Measurements from ENCODE around the gene WBP1.
"Not testable (repeated sequence)": the region's sequence is repeated elsewhere in the genome, so short reads cannot be mapped to it uniquely, and the experiment has no call there.

WBP1 gene

DNA sequence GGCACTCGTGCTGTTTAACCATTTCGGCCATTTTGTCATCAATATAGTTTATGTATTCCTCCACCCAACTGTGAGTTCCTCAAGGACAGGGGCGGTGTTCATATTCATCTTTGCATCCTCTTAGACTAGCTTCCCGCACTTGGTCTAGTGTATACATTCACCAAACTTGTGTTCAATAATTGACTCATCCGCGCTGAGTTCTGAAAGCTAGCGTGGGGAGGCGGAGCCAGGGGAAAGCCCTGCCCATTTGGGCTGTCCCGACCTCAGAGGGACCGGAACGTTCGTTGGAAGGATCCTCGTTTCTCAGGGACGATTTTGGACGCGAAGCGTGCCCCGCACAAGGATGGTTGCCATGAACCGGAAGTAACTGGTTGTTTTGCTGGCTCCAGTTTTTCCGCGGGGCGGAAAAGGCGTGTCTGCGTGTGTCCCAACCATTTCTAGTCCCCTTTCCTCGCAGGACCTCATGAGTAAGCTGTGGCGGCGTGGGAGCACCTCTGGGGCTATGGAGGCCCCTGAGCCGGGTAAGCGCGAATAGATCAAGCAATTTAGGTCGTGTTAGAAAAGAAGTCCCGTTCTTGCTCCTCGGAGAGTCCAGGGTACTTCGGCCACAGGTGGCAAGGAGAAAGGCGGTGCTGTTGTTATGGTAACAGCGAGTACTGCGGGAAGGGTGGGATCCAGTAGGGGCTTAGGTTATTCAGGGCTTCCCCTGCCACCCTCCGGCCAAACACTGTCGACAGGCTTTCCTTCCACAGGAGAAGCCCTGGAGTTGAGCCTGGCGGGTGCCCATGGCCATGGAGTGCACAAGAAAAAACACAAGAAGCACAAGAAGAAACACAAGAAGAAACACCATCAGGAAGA lies 3.4 kb upstream of the WBP1 start, which contains the start of gene INO80B:
TSS of gene INO80B (plus strand) at position 434 of the 858 bp plus-strand sequence. CDS start at position 464, 30 bp downstream.
- peak within 1 kb of the TSS in 1 of 2 donors; percentile 63 for H3K27ac ChIP-seq (ENCODE audit: low read depth in 2 of 2, low read length in 2 of 2)
- H3K9me3 ChIP-seq (ENCODE audit: control insufficient read depth in 2 of 2, low read length in 2 of 2): no peaks in the 10 kb centered on the region
- peaks cover 0 to 3% of the 10 kb centered on the region in 2 donors for H3K36me3 ChIP-seq (ENCODE audit: control insufficient read depth in 2 of 2, insufficient read depth in 2 of 2, low read length in 2 of 2)
- peaks cover 25 to 26% of the 10 kb centered on the region in 2 donors for H3K4me1 ChIP-seq (ENCODE audit: control insufficient read depth in 2 of 2, insufficient read depth in 2 of 2, low read length in 2 of 2)
- H3K4me3 ChIP-seq (ENCODE audit: low read length in 2 of 2): peak within 1 kb of the TSS; percentile 79 to 95
- H3K9ac ChIP-seq (ENCODE audit: low read depth in 1 of 2, low read length in 2 of 2): peak within 1 kb of the TSS; percentile 79 to 80
- H3K27me3 ChIP-seq (ENCODE audit: control insufficient read depth in 2 of 2, insufficient read depth in 2 of 2, low read length in 2 of 2): no peaks in the 10 kb centered on the region

DNA sequence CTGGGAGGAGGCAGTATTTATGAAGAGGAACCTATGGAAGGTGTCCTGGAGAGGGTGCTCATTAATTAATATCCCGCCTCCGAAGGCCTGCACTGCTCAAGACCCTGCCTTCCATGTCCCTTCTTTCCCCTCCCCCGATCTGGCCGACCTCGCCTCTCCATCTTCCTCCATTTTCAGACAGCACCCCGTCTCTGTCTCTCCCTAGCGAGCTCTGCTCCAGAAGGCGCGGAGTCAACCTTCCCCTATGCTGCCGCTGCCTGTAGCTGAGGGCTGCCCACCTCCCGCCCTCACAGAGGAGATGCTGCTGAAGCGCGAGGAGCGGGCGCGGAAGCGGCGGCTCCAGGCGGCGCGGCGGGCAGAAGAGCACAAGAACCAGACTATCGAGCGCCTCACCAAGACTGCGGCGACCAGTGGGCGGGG lies 1.1 kb upstream of the WBP1 start:
- H3K36me3 ChIP-seq (ENCODE audit: control insufficient read depth in 2 of 2, insufficient read depth in 2 of 2, low read length in 2 of 2): peaks cover 8 to 11% of the 10 kb centered on the region in 2 donors
- H3K4me1 ChIP-seq (ENCODE audit: control insufficient read depth in 2 of 2, insufficient read depth in 2 of 2, low read length in 2 of 2): peaks cover 25 to 26% of the 10 kb centered on the region in 2 donors
- H3K27ac ChIP-seq (ENCODE audit: low read depth in 2 of 2, low read length in 2 of 2): peak overlapping the region; percentile 94 to 100
- no peaks in the 10 kb centered on the region for H3K27me3 ChIP-seq (ENCODE audit: control insufficient read depth in 2 of 2, insufficient read depth in 2 of 2, low read length in 2 of 2)
- H3K9me3 ChIP-seq (ENCODE audit: control insufficient read depth in 2 of 2, low read length in 2 of 2): no peaks in the 10 kb centered on the region
- peak overlapping the region; percentile 71 to 77 for H3K9ac ChIP-seq (ENCODE audit: low read depth in 1 of 2, low read length in 2 of 2)
- peak overlapping the region; percentile 82 to 91 for H3K4me3 ChIP-seq (ENCODE audit: low read length in 2 of 2)

DNA sequence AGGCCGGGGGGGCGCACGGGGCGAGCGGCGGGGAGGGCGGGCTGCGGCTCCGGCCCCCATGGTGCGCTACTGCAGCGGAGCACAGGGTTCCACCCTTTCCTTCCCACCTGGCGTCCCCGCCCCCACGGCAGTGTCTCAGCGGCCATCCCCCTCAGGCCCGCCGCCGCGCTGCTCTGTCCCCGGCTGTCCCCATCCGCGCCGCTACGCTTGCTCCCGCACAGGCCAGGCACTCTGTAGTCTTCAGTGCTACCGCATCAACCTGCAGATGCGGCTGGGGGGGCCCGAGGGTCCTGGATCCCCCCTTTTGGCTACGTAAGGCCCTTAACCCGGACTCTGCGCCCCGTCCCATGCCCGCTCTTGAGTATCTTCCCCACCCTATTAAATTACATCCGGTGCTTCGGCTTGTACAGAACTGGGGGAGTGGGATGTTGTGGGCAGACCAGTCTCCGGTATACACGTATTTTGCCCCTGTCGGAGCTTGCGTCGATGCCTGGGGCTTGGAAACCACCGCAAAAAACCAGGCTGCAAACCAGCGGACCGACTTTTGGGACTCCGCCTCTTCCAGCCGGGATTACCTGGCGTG lies 598 bp upstream of the WBP1 start:
- Histone ChIP-seq H3K36me3 (ENCODE audit: control insufficient read depth in 2 of 2, insufficient read depth in 2 of 2, low read length in 2 of 2) (peaks cover 8 to 16% of the 10 kb centered on the region in 2 donors), H3K9ac (ENCODE audit: low read depth in 1 of 2, low read length in 2 of 2) (peak overlapping the region; percentile 86 to 95), H3K4me3 (ENCODE audit: low read length in 2 of 2) (peak overlapping the region; percentile 82 to 91), H3K27me3 (ENCODE audit: control insufficient read depth in 2 of 2, insufficient read depth in 2 of 2, low read length in 2 of 2) (no peaks in the 10 kb centered on the region), H3K4me1 (ENCODE audit: control insufficient read depth in 2 of 2, insufficient read depth in 2 of 2, low read length in 2 of 2) (peaks cover 25 to 26% of the 10 kb centered on the region in 2 donors), H3K27ac (ENCODE audit: low read depth in 2 of 2, low read length in 2 of 2) (peak overlapping the region; percentile 94 to 100), H3K9me3 (ENCODE audit: control insufficient read depth in 2 of 2, low read length in 2 of 2) (no peaks in the 10 kb centered on the region)

DNA sequence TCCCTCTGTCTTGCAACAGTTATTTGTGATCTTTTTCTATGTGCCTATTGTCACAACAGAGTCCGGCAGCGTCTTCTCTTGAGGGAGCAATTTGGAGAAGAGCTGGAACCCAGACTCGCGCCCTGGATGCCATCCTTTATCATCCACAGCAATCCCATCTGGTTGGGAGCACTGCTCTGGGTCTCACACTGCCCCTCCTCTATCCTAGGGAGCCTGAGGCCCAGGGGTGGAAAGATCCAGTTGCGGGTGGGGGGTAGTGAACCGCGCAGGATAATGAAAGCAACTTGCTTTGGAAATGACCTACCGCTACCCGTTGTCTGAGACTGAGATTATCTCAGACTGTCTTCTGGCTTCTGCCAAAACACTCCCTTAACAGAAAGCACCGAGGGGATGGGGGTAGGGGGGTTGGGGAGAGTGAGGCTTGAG lies 713 bp downstream of the WBP1 start:
- no peaks in the 10 kb centered on the region for H3K27me3 ChIP-seq (ENCODE audit: control insufficient read depth in 2 of 2, insufficient read depth in 2 of 2, low read length in 2 of 2)
- peak overlapping the region; percentile 60 to 65 for H3K27ac ChIP-seq (ENCODE audit: low read depth in 2 of 2, low read length in 2 of 2)

DNA sequence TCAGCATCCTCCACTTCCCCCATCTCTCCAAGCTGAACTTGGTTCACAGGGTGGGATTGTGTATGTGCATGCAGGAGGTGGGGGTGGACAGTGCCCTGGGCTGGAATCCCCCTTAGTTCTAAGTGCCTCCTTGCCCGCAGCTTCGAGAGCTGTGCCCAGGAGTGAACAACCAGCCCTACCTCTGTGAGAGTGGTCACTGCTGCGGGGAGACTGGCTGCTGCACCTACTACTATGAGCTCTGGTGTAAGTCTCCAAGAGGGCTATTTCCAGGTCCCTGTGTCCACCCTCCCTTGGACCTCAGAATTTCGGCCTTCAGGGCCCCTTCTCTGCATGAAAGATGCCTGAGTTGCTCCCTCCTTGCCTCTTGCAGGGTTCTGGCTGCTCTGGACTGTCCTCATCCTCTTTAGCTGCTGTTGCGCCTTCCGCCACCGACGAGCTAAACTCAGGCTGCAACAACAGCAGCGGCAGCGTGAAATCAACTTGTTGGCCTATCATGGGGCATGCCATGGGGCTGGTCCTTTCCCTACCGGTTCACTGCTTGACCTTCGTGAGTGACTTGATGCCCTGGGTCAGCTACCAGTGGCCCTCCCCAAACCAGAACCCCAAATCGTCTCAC lies 1.4 kb downstream of the WBP1 start:
- peak overlapping the region in 1 of 2 donors; percentile 41 for H3K9ac ChIP-seq (ENCODE audit: low read depth in 1 of 2, low read length in 2 of 2)
- H3K4me1 ChIP-seq (ENCODE audit: control insufficient read depth in 2 of 2, insufficient read depth in 2 of 2, low read length in 2 of 2): peaks cover 32 to 33% of the 10 kb centered on the region in 2 donors
- peaks cover 8 to 20% of the 10 kb centered on the region in 2 donors for H3K36me3 ChIP-seq (ENCODE audit: control insufficient read depth in 2 of 2, insufficient read depth in 2 of 2, low read length in 2 of 2)
- not testable (repeated sequence) for H3K27me3 ChIP-seq (ENCODE audit: control insufficient read depth in 2 of 2, insufficient read depth in 2 of 2, low read length in 2 of 2); H3K27ac ChIP-seq (ENCODE audit: low read depth in 2 of 2, low read length in 2 of 2); H3K9me3 ChIP-seq (ENCODE audit: control insufficient read depth in 2 of 2, low read length in 2 of 2)
- peak overlapping the region in 1 of 2 donors; percentile 91 for H3K4me3 ChIP-seq (ENCODE audit: low read length in 2 of 2)

More for the DNA sequence above, 713 bp downstream of the WBP1 start:
- H3K9me3 ChIP-seq (ENCODE audit: control insufficient read depth in 2 of 2, low read length in 2 of 2): no peaks in the 10 kb centered on the region
- H3K36me3 ChIP-seq (ENCODE audit: control insufficient read depth in 2 of 2, insufficient read depth in 2 of 2, low read length in 2 of 2): peaks cover 8 to 20% of the 10 kb centered on the region in 2 donors
- H3K4me1 ChIP-seq (ENCODE audit: control insufficient read depth in 2 of 2, insufficient read depth in 2 of 2, low read length in 2 of 2): peaks cover 25 to 28% of the 10 kb centered on the region in 2 donors
- peak overlapping the region; percentile 82 to 91 for H3K4me3 ChIP-seq (ENCODE audit: low read length in 2 of 2)
- peak overlapping the region; percentile 58 to 64 for H3K9ac ChIP-seq (ENCODE audit: low read depth in 1 of 2, low read length in 2 of 2)

DNA sequence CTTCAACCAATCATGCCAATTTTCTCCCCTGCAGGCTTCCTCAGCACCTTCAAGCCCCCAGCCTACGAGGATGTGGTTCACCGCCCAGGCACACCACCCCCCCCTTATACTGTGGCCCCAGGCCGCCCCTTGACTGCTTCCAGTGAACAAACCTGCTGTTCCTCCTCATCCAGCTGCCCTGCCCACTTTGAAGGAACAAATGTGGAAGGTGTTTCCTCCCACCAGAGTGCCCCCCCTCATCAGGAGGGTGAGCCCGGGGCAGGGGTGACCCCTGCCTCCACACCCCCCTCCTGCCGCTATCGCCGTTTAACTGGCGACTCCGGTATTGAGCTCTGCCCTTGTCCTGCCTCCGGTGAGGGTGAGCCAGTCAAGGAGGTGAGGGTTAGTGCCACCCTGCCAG lies 1.9 kb downstream of the WBP1 start:
- H3K4me1 ChIP-seq (ENCODE audit: control insufficient read depth in 2 of 2, insufficient read depth in 2 of 2, low read length in 2 of 2): peaks cover 30 to 34% of the 10 kb centered on the region in 2 donors
- H3K27ac ChIP-seq (ENCODE audit: low read depth in 2 of 2, low read length in 2 of 2); H3K27me3 ChIP-seq (ENCODE audit: control insufficient read depth in 2 of 2, insufficient read depth in 2 of 2, low read length in 2 of 2); H3K9ac ChIP-seq (ENCODE audit: low read depth in 1 of 2, low read length in 2 of 2); H3K4me3 ChIP-seq (ENCODE audit: low read length in 2 of 2); H3K9me3 ChIP-seq (ENCODE audit: control insufficient read depth in 2 of 2, low read length in 2 of 2): not testable (repeated sequence)
- H3K36me3 ChIP-seq (ENCODE audit: control insufficient read depth in 2 of 2, insufficient read depth in 2 of 2, low read length in 2 of 2): peaks cover 8 to 20% of the 10 kb centered on the region in 2 donors

DNA sequence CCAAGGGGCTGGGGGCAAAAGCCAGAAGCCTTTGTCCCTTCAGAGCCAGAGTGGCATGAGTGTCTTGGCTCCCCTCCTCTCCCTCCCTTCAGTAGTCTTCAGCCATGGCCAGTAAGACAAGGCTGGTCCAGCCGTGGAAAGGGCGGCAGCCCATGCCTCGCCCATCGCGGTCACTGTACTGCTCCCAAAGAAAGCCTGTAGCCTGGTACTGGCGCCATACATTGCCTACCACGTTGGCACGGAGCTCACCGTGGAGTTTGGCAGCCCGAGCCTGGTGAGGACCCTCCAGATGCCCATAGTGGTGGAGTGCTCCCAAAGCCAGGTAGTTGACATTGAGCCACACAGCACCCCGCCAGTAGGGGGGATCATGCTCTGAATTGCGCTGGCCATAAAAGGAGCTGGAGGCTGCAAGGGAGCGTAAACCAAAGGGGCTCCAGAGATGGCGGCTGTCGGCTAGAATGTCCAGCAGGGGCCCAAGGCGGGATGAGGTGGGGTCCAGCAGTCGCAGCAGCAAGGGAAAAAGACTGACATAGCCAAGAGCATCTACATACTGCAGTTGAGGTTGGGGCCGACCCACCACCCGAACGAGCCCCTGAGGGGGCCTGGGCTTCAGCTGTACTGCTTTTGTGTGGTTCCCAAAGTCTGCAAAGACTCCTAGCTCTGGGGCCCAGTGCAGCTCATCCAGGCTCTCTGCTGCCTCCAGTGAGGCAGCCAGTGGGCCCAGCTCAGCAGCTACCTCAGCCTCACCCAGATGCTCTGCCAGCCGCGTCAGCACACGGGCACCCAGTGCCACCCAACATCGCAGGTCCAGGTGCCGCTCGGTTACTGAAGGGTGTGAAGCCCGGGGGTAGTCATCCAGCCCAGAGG lies 3.2 kb downstream of the WBP1 start:
- H3K9me3 ChIP-seq (ENCODE audit: control insufficient read depth in 2 of 2, low read length in 2 of 2): no peaks in the 10 kb centered on the region
- H3K9ac ChIP-seq (ENCODE audit: low read depth in 1 of 2, low read length in 2 of 2): no peak overlapping the region
- no peaks in the 10 kb centered on the region for H3K27me3 ChIP-seq (ENCODE audit: control insufficient read depth in 2 of 2, insufficient read depth in 2 of 2, low read length in 2 of 2)
- peaks cover 8 to 16% of the 10 kb centered on the region in 2 donors for H3K36me3 ChIP-seq (ENCODE audit: control insufficient read depth in 2 of 2, insufficient read depth in 2 of 2, low read length in 2 of 2)
- no peak overlapping the region for H3K27ac ChIP-seq (ENCODE audit: low read depth in 2 of 2, low read length in 2 of 2)
- H3K4me3 ChIP-seq (ENCODE audit: low read length in 2 of 2): no peak overlapping the region
- peaks cover 22 to 28% of the 10 kb centered on the region in 2 donors for H3K4me1 ChIP-seq (ENCODE audit: control insufficient read depth in 2 of 2, insufficient read depth in 2 of 2, low read length in 2 of 2)

DNA sequence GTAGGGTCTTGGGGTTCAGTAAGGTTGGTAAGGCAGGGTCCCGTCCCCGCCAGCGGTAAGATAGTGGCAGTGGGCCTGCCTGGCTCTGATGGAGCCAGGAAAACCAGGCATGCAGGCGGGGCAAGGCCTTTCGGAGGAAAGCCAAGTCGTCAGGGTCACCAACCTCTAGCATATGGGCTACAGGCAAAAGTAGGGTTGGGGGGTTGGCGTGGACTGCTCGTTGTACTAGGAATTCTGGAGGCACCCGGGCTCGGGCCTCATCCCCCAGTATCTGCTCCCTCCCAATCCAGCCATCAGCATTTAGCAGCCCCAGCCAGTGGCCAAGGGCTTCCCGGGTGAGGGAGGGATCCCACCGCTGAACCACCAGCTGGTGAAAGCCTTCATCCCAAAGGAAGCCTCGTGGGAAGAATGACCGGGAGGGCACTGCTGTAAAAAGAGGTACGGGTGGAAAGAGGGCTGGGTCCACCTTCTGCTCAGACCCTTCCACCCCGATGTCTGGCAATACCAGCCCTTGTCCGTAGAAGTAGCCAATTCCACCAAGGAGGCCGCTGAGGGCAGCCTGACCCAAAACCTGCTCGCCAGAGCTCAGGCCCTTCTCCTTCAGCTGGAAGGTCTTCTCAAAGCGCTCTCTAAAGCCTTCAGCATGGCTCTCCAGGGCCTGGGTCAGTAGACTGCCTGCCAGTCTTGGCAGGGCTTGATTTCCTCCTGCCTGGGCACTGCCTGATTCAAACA lies 4.0 kb downstream of the WBP1 start:
- Histone ChIP-seq H3K9me3 (ENCODE audit: control insufficient read depth in 2 of 2, low read length in 2 of 2) (no peaks in the 10 kb centered on the region), H3K9ac (ENCODE audit: low read depth in 1 of 2, low read length in 2 of 2) (no peak overlapping the region), H3K4me3 (ENCODE audit: low read length in 2 of 2) (no peak overlapping the region), H3K27ac (ENCODE audit: low read depth in 2 of 2, low read length in 2 of 2) (no peak overlapping the region), H3K36me3 (ENCODE audit: control insufficient read depth in 2 of 2, insufficient read depth in 2 of 2, low read length in 2 of 2) (peaks cover 8 to 16% of the 10 kb centered on the region in 2 donors), H3K27me3 (ENCODE audit: control insufficient read depth in 2 of 2, insufficient read depth in 2 of 2, low read length in 2 of 2) (no peaks in the 10 kb centered on the region), H3K4me1 (ENCODE audit: control insufficient read depth in 2 of 2, insufficient read depth in 2 of 2, low read length in 2 of 2) (peaks cover 15 to 21% of the 10 kb centered on the region in 2 donors)

DNA sequence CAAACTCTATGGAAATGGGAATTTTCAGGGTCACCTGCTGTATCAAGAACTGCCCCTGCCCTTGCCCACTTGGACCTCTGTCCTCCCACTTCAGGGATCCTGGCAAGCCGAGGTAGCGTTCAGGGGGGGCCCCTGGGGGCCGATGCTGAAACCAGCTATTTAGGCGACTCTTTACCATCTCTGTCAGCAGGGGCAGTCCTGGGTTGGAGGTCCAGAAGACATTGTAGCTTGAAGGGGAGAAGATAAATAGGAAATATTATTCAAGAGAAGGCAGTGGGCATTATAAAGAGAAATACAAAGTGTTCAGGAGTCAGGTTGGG lies 4.5 kb downstream of the WBP1 start:
- H3K9ac ChIP-seq (ENCODE audit: low read depth in 1 of 2, low read length in 2 of 2): no peak overlapping the region
- no peaks in the 10 kb centered on the region for H3K9me3 ChIP-seq (ENCODE audit: control insufficient read depth in 2 of 2, low read length in 2 of 2)
- H3K4me1 ChIP-seq (ENCODE audit: control insufficient read depth in 2 of 2, insufficient read depth in 2 of 2, low read length in 2 of 2): peaks cover 15 to 20% of the 10 kb centered on the region in 2 donors
- peaks cover 8 to 16% of the 10 kb centered on the region in 2 donors for H3K36me3 ChIP-seq (ENCODE audit: control insufficient read depth in 2 of 2, insufficient read depth in 2 of 2, low read length in 2 of 2)
- H3K27me3 ChIP-seq (ENCODE audit: control insufficient read depth in 2 of 2, insufficient read depth in 2 of 2, low read length in 2 of 2): no peaks in the 10 kb centered on the region
- H3K4me3 ChIP-seq (ENCODE audit: low read length in 2 of 2): no peak overlapping the region
- H3K27ac ChIP-seq (ENCODE audit: low read depth in 2 of 2, low read length in 2 of 2): no peak overlapping the region
